ENCODE data around the gene ABCA6.
"Not testable (repeated sequence)": the region's sequence is repeated elsewhere in the genome, so short reads cannot be mapped to it uniquely, and the experiment has no call there.

ABCA6 gene

GRCh38 chr17:69130627-69131296 is 10.9 kb downstream of the ABCA6 start:
- DNase-seq: no peak

- DNase-seq: no peak
These were observed 18.1 kb downstream of the ABCA6 start for GRCh38 chr17:69123626-69124025.

GRCh38 chr17:69122065-69122464 is 19.6 kb downstream of the ABCA6 start:
- no peak for DNase-seq

GRCh38 chr17:69117855-69118784 is 23.6 kb downstream of the ABCA6 start:
- no peak for DNase-seq

- DNase-seq: no peak
These were observed 29.9 kb downstream of the ABCA6 start for GRCh38 chr17:69111794-69112193.

- DNase-seq: no peak
These were observed 35.6 kb downstream of the ABCA6 start for GRCh38 chr17:69105907-69106730.

GRCh38 chr17:69103557-69104233 is 38.0 kb downstream of the ABCA6 start:
- no peak for DNase-seq

- no peak for DNase-seq
These were observed 43.1 kb downstream of the ABCA6 start for GRCh38 chr17:69098625-69099024.

- DNase-seq: no peak
These were observed 45.2 kb downstream of the ABCA6 start for GRCh38 chr17:69096541-69096940.

- no peak for DNase-seq
These were observed 47.7 kb downstream of the ABCA6 start for GRCh38 chr17:69093995-69094394.

- no peak for DNase-seq
These were observed 48.4 kb downstream of the ABCA6 start for GRCh38 chr17:69093279-69093789.

GRCh38 chr17:69090365-69090764 is 51.3 kb downstream of the ABCA6 start:
- DNase-seq: no peak

GRCh38 chr17:69088643-69089200 is 53.0 kb downstream of the ABCA6 start:
- DNase-seq: no peak

GRCh38 chr17:69086641-69087040 is 55.1 kb downstream of the ABCA6 start:
- DNase-seq: no peak

- no peak for DNase-seq
These were observed 56.8 kb downstream of the ABCA6 start for GRCh38 chr17:69084911-69085310.

- no peak for DNase-seq
These were observed 59.0 kb downstream of the ABCA6 start for GRCh38 chr17:69082696-69083095.

GRCh38 chr17:69078864-69079263 is 62.8 kb downstream of the ABCA6 start:
- DNase-seq: no peak

- DNase-seq: no peak
These were observed 65.9 kb downstream of the ABCA6 start for GRCh38 chr17:69075823-69076222.

- DNase-seq: not testable (repeated sequence)
These were observed 68.3 kb downstream of the ABCA6 start for GRCh38 chr17:69073392-69073791.

GRCh38 chr17:69072803-69073256 is 68.9 kb downstream of the ABCA6 start:
- DNase-seq: not testable (repeated sequence)

- not testable (repeated sequence) for DNase-seq
These were observed 70.5 kb downstream of the ABCA6 start for GRCh38 chr17:69071233-69071586.
